ENCODE results near the gene FCAR. TPM values are rescaled to one million over a fixed set of nuclear protein-coding genes. Genes with fewer than 3 reads are reported as not detected.
"Not testable (repeated sequence)": the region's sequence is repeated elsewhere in the genome, so short reads cannot be mapped to it uniquely, and the experiment has no call there.

FCAR gene
- total and polyA plus RNA-seq, 2 of the 4 experiments (the other 2 are of a cell fraction): not detected

- H3K14ac ChIP-seq (replicated peaks; ENCODE audit: low read depth, low read length): not testable (repeated sequence)
Observed at GRCh38 chr19:54898685-54899084, 24.6 kb downstream of the FCAR start.

DNA sequence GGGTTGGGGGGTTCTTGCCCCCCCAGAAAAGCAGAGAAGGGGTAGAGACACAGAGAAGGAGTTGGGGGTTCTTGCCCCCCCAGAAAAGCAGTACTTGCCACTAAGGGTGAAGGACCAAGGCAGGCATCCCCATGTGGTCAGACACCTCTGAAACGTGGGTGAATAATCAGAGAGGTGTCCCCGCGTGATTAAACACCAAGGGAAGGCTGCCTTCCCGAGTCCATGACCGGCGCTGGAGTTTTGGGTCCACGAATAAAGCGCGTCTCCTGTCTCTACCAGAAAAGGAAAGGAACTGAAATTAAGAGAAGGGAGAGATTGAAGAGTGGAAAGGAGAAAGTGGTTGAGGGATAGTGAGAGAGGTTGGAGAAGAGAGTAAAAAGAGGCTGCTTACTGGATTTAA lies 25.6 kb downstream of the FCAR start:
- H3K23ac ChIP-seq (ENCODE audit: low read depth, low read length); H3K56ac ChIP-seq (ENCODE audit: extremely low read depth, insufficient read depth, low read length); POLR2A ChIA-PET (ENCODE audit: unreplicated experiment); H3K4ac ChIP-seq (ENCODE audit: low read depth, low read length); intact Hi-C loops (cut with micrococcal nuclease); in situ Hi-C loops (cut with MboI; ENCODE audit: low sequenced_read_pairs); H3K9me1 ChIP-seq (ENCODE audit: insufficient read depth, low read length); H3K79me1 ChIP-seq (ENCODE audit: low read depth in 1 of 2, low read length in 2 of 2); H3K4me3 ChIP-seq (ENCODE audit: insufficient read depth, low read depth, low read length); DNase-seq; H4K8ac ChIP-seq (ENCODE audit: low read depth in 2 of 2, low read length in 2 of 2); H3K27me3 ChIP-seq (ENCODE audit: control insufficient read depth, insufficient read depth, low read length); H3K9me3 ChIP-seq (ENCODE audit: control insufficient read depth, insufficient read depth, low read length); H2AFZ ChIP-seq (replicated peaks; ENCODE audit: low read length, poor library complexity); H3K18ac ChIP-seq (ENCODE audit: low read depth, low read length); H4K20me1 ChIP-seq (ENCODE audit: insufficient read depth, low read length); dilution Hi-C loops (cut with HindIII; ENCODE audit: low sequenced_read_pairs, unreplicated experiment); H3K36me3 ChIP-seq (ENCODE audit: control insufficient read depth, insufficient read depth, low read length); H3K4me1 ChIP-seq (ENCODE audit: control insufficient read depth, insufficient read depth, low read length); H2BK20ac ChIP-seq (ENCODE audit: low read depth, low read length); H2BK120ac ChIP-seq (ENCODE audit: low read depth, low read length); H2AK9ac ChIP-seq (replicated peaks; ENCODE audit: low read depth, low read length, poor library complexity); H4K91ac ChIP-seq (ENCODE audit: insufficient read depth, low read depth, low read length); H3K9ac ChIP-seq (ENCODE audit: low read depth, low read length); CTCF ChIA-PET; H4K5ac ChIP-seq (ENCODE audit: low read depth, low read length); H2BK5ac ChIP-seq (ENCODE audit: low read depth, low read length, poor library complexity, severe bottlenecking); H2AK5ac ChIP-seq (ENCODE audit: low read depth, low read length); H3K27ac ChIP-seq (ENCODE audit: insufficient read depth, low read length); ATAC-seq (ENCODE audit: low read depth); BruUV-seq (replicated peaks); H3K14ac ChIP-seq (replicated peaks; ENCODE audit: low read depth, low read length); H2BK15ac ChIP-seq (ENCODE audit: low read depth, low read length); H3K4me2 ChIP-seq (ENCODE audit: low read depth, low read length): not testable (repeated sequence)
- WGBS, 2 experiments (ENCODE audit: extremely low coverage in 2 of 2, insufficient read length in 1 of 2): 78% methylated on average over 6 of the region's 9 CpGs; no CpG with 5 or more reads in 1 of the 2 experiments

More at GRCh38 chr19:54898685-54899084, 24.6 kb downstream of the FCAR start:
- H2BK20ac ChIP-seq (ENCODE audit: low read depth, low read length); H3K9me1 ChIP-seq (ENCODE audit: insufficient read depth, low read length); H4K20me1 ChIP-seq (ENCODE audit: insufficient read depth, low read length); BruUV-seq (replicated peaks); H2BK120ac ChIP-seq (ENCODE audit: low read depth, low read length); H3K9me3 ChIP-seq (ENCODE audit: control insufficient read depth, insufficient read depth, low read length); H3K36me3 ChIP-seq (ENCODE audit: control insufficient read depth, insufficient read depth, low read length); POLR2A ChIA-PET (ENCODE audit: unreplicated experiment); intact Hi-C loops (cut with micrococcal nuclease); H3K4me3 ChIP-seq (ENCODE audit: insufficient read depth, low read depth, low read length); H3K27me3 ChIP-seq (ENCODE audit: control insufficient read depth, insufficient read depth, low read length); in situ Hi-C loops (cut with MboI; ENCODE audit: low sequenced_read_pairs); H2AK9ac ChIP-seq (replicated peaks; ENCODE audit: low read depth, low read length, poor library complexity); H3K23ac ChIP-seq (ENCODE audit: low read depth, low read length); H2AFZ ChIP-seq (replicated peaks; ENCODE audit: low read length, poor library complexity); CTCF ChIA-PET; H3K9ac ChIP-seq (ENCODE audit: low read depth, low read length); H3K4ac ChIP-seq (ENCODE audit: low read depth, low read length); H4K5ac ChIP-seq (ENCODE audit: low read depth, low read length); H2AK5ac ChIP-seq (ENCODE audit: low read depth, low read length); H3K18ac ChIP-seq (ENCODE audit: low read depth, low read length); H4K91ac ChIP-seq (ENCODE audit: insufficient read depth, low read depth, low read length); H2BK5ac ChIP-seq (ENCODE audit: low read depth, low read length, poor library complexity, severe bottlenecking); H3K27ac ChIP-seq (ENCODE audit: insufficient read depth, low read length); dilution Hi-C loops (cut with HindIII; ENCODE audit: low sequenced_read_pairs, unreplicated experiment); DNase-seq; H3K56ac ChIP-seq (ENCODE audit: extremely low read depth, insufficient read depth, low read length); H3K4me2 ChIP-seq (ENCODE audit: low read depth, low read length); H3K79me1 ChIP-seq (ENCODE audit: low read depth in 1 of 2, low read length in 2 of 2); ATAC-seq (ENCODE audit: low read depth); H3K4me1 ChIP-seq (ENCODE audit: control insufficient read depth, insufficient read depth, low read length); H2BK15ac ChIP-seq (ENCODE audit: low read depth, low read length); H4K8ac ChIP-seq (ENCODE audit: low read depth in 2 of 2, low read length in 2 of 2): not testable (repeated sequence)
- WGBS, 2 experiments (ENCODE audit: extremely low coverage in 2 of 2, insufficient read length in 1 of 2): 0% methylated on average over 1 of the region's 7 CpGs; no CpG with 5 or more reads in 1 of the 2 experiments
